ENCODE measurements around the gene CEL.

The CEL gene

GRCh38 chr9:133107961-133108793 lies 46.4 kb downstream of the CEL start:
- TF ChIP-seq CTCF (conservative IDR thresholded peaks at IDR 0.05; ENCODE audit: low read depth, low read length), result no peak
- no peak overlapping the region for H3K4me3 ChIP-seq (ENCODE audit: low read length)
- DNase-seq (ENCODE audit: low read depth), result no peak

- TF ChIP-seq CTCF (conservative IDR thresholded peaks at IDR 0.05; ENCODE audit: low read depth, low read length), result no peak
- H3K4me3 ChIP-seq (ENCODE audit: low read length), result no peak overlapping the region
- DNase-seq (ENCODE audit: low read depth), result no peak
Measured at GRCh38 chr9:133108794-133109641, 47.2 kb downstream of the CEL start.

GRCh38 chr9:133109931-133110650 lies 48.3 kb downstream of the CEL start:
- no peak for TF ChIP-seq CTCF (conservative IDR thresholded peaks at IDR 0.05; ENCODE audit: low read depth, low read length)
- H3K4me3 ChIP-seq (ENCODE audit: low read length), result no peak overlapping the region
- DNase-seq (ENCODE audit: low read depth), result no peak

- no peak for DNase-seq (ENCODE audit: low read depth)
- no peak for TF ChIP-seq CTCF (conservative IDR thresholded peaks at IDR 0.05; ENCODE audit: low read depth, low read length)
- no peak overlapping the region for H3K4me3 ChIP-seq (ENCODE audit: low read length)
Measured at GRCh38 chr9:133111808-133112662, 50.3 kb downstream of the CEL start.

GRCh38 chr9:133112663-133113026 lies 50.9 kb downstream of the CEL start:
- no peak for DNase-seq (ENCODE audit: low read depth)
- no peak for TF ChIP-seq CTCF (conservative IDR thresholded peaks at IDR 0.05; ENCODE audit: low read depth, low read length)
- no peak overlapping the region for H3K4me3 ChIP-seq (ENCODE audit: low read length)

- no peak for DNase-seq (ENCODE audit: low read depth)
- no peak for TF ChIP-seq CTCF (conservative IDR thresholded peaks at IDR 0.05; ENCODE audit: low read depth, low read length)
- no peak overlapping the region for H3K4me3 ChIP-seq (ENCODE audit: low read length)
Measured at GRCh38 chr9:133113163-133113948, 51.6 kb downstream of the CEL start.

Measured in retinal pigment epithelial cell (primary cell).